Activated CD8-positive, alpha-beta memory T cell treated with anti-CD3 and anti-CD28 coated beads, Interleukin-2, amount 50 U/mL, for 1 hour (primary cell): ENCODE measurements around the gene ZBTB7C.

ENCODE experiments used
- DNase-seq: peaks from one replicate; pipeline ENCODE4 v3.0.0-alpha.2; 2020; ENCODE audit errors: extremely low read depth

ZBTB7C gene

GRCh38 chr18:48061781-48062570, 347.2 kb downstream of the ZBTB7C start:
- DNase-seq = no peak

GRCh38 chr18:48060970-48061369, 348.2 kb downstream of the ZBTB7C start:
- DNase-seq = no peak

- DNase-seq = no peak
Observed at GRCh38 chr18:48060346-48060745, 348.8 kb downstream of the ZBTB7C start.

- DNase-seq = no peak
Observed at GRCh38 chr18:48059455-48060010, 349.6 kb downstream of the ZBTB7C start.

- DNase-seq = no peak
Observed at GRCh38 chr18:48058486-48058885, 350.7 kb downstream of the ZBTB7C start.

- DNase-seq = no peak
Observed at GRCh38 chr18:48057018-48057417, 352.2 kb downstream of the ZBTB7C start.

- DNase-seq = no peak
Observed at GRCh38 chr18:48055351-48055750, 353.8 kb downstream of the ZBTB7C start.

- no peak for DNase-seq
Observed at GRCh38 chr18:48053881-48054816, 355.0 kb downstream of the ZBTB7C start.

GRCh38 chr18:48052842-48053241, 356.3 kb downstream of the ZBTB7C start:
- no peak for DNase-seq

- no peak for DNase-seq
Observed at GRCh38 chr18:48051945-48052840, 357.0 kb downstream of the ZBTB7C start.

GRCh38 chr18:48050176-48050575, 359.0 kb downstream of the ZBTB7C start:
- no peak for DNase-seq

- DNase-seq = no peak
Observed at GRCh38 chr18:48049757-48050156, 359.4 kb downstream of the ZBTB7C start.

GRCh38 chr18:48048251-48048650, 360.9 kb downstream of the ZBTB7C start:
- no peak for DNase-seq

GRCh38 chr18:48046843-48047242, 362.3 kb downstream of the ZBTB7C start:
- DNase-seq = no peak

- no peak for DNase-seq
Observed at GRCh38 chr18:48045744-48046143, 363.4 kb downstream of the ZBTB7C start.

GRCh38 chr18:48044944-48045343, 364.2 kb downstream of the ZBTB7C start:
- DNase-seq = no peak

- no peak for DNase-seq
Observed at GRCh38 chr18:48043166-48043565, 366.0 kb downstream of the ZBTB7C start.

GRCh38 chr18:48042431-48042830, 366.8 kb downstream of the ZBTB7C start:
- no peak for DNase-seq

- no peak for DNase-seq
Observed at GRCh38 chr18:48040457-48041110, 368.6 kb downstream of the ZBTB7C start.

GRCh38 chr18:48039769-48040215, 369.4 kb downstream of the ZBTB7C start:
- DNase-seq = no peak

GRCh38 chr18:48038636-48039035, 370.5 kb downstream of the ZBTB7C start:
- no peak for DNase-seq
